GM12891 (cell line): ENCODE results near the gene PTPRN2.

ENCODE experiments used
- DNase-seq: peaks from one replicate; pipeline ENCODE4 v3.0.0; 2011; ENCODE audit warnings: low spot score; ENCODE audit not compliant: insufficient read length
- FAIRE-seq: peaks from 2 replicates; lab custom pipeline; 2011; peaks lifted over from hg19 to GRCh38; lab: Jason Lieb, UNC
- PAX5 ChIP-seq: IDR thresholded peaks from 2 replicates; pipeline ENCODE4 v1.6.1; 2011; ENCODE audit warnings: low read length, moderate library complexity, mild to moderate bottlenecking; ENCODE audit not compliant: insufficient read depth, severe bottlenecking
- POLR2A ChIP-seq: IDR thresholded peaks from 2 replicates; pipeline ENCODE4 v1.6.1; 2011; ENCODE audit warnings: low read depth, low read length, control low read depth
- POLR2AphosphoS5 ChIP-seq: IDR thresholded peaks from 2 replicates; pipeline ENCODE4 v1.6.1; 2011; ENCODE audit warnings: low read depth, low read length, control low read depth
- POU2F2 ChIP-seq: IDR thresholded peaks from 2 replicates; pipeline ENCODE4 v1.6.1; 2011; ENCODE audit warnings: low read depth, mild to moderate bottlenecking, control low read depth, low read length, moderate library complexity
- SPI1 ChIP-seq: IDR thresholded peaks from 2 replicates; pipeline ENCODE4 v1.6.1; 2011; ENCODE audit warnings: low read depth, low read length, control low read depth
- TAF1 ChIP-seq: IDR thresholded peaks from 2 replicates; pipeline ENCODE4 v1.6.1; 2011; ENCODE audit warnings: low read depth, low read length, control low read depth

Gene PTPRN2

GRCh38 chr7:157806711-157807110, 780.9 kb downstream of the PTPRN2 start:
- FAIRE-seq, result no peak
- TF ChIP-seq PAX5, result no peak
- no peak for TF ChIP-seq POLR2AphosphoS5
- TF ChIP-seq POU2F2, result no peak
- no peak for TF ChIP-seq POLR2A
- TF ChIP-seq TAF1, result no peak
- no peak for TF ChIP-seq SPI1
- DNase-seq, result no peak

GRCh38 chr7:157805713-157806112, 781.9 kb downstream of the PTPRN2 start:
- FAIRE-seq (no peak), DNase-seq (no peak)
- TF ChIP-seq POLR2A (no peak), PAX5 (no peak), POLR2AphosphoS5 (no peak), TAF1 (no peak), SPI1 (no peak), POU2F2 (no peak)

- DNase-seq (no peak), FAIRE-seq (no peak)
- TF ChIP-seq TAF1, result no peak
- no peak for TF ChIP-seq SPI1
- no peak for TF ChIP-seq POLR2A
- TF ChIP-seq PAX5, result no peak
- no peak for TF ChIP-seq POU2F2
- TF ChIP-seq POLR2AphosphoS5, result no peak
Measured at GRCh38 chr7:157803906-157804305, 783.7 kb downstream of the PTPRN2 start.

- DNase-seq (no peak), FAIRE-seq (no peak)
- TF ChIP-seq POLR2AphosphoS5 (no peak), POLR2A (no peak), SPI1 (no peak), TAF1 (no peak), PAX5 (no peak), POU2F2 (no peak)
Measured at GRCh38 chr7:157801971-157802675, 785.5 kb downstream of the PTPRN2 start.

- FAIRE-seq (no peak), DNase-seq (no peak)
- TF ChIP-seq POLR2AphosphoS5 (no peak), POLR2A (no peak), PAX5 (no peak), TAF1 (no peak), POU2F2 (no peak), SPI1 (no peak)
Measured at GRCh38 chr7:157801113-157801512, 786.5 kb downstream of the PTPRN2 start.

GRCh38 chr7:157800281-157800680, 787.3 kb downstream of the PTPRN2 start:
- FAIRE-seq (no peak), DNase-seq (no peak)
- TF ChIP-seq TAF1, result no peak
- no peak for TF ChIP-seq POLR2AphosphoS5
- no peak for TF ChIP-seq SPI1
- no peak for TF ChIP-seq PAX5
- no peak for TF ChIP-seq POLR2A
- TF ChIP-seq POU2F2, result no peak

- FAIRE-seq (no peak), DNase-seq (no peak)
- TF ChIP-seq POLR2AphosphoS5, result no peak
- TF ChIP-seq TAF1, result no peak
- TF ChIP-seq SPI1, result no peak
- no peak for TF ChIP-seq PAX5
- no peak for TF ChIP-seq POLR2A
- no peak for TF ChIP-seq POU2F2
Measured at GRCh38 chr7:157799076-157799685, 788.4 kb downstream of the PTPRN2 start.

- DNase-seq (no peak), FAIRE-seq (no peak)
Measured at GRCh38 chr7:157797361-157797760, 790.3 kb downstream of the PTPRN2 start.

GRCh38 chr7:157796846-157797245, 790.8 kb downstream of the PTPRN2 start:
- FAIRE-seq (no peak), DNase-seq (no peak)
- TF ChIP-seq PAX5 (no peak), POLR2A (no peak), POU2F2 (no peak), SPI1 (no peak), POLR2AphosphoS5 (no peak), TAF1 (no peak)

More at GRCh38 chr7:157797361-157797760, 790.3 kb downstream of the PTPRN2 start:
- no peak for TF ChIP-seq POLR2A
- TF ChIP-seq PAX5, result no peak

GRCh38 chr7:157795643-157796042, 792.0 kb downstream of the PTPRN2 start:
- DNase-seq, result no peak
- no peak for FAIRE-seq
- TF ChIP-seq POLR2AphosphoS5, result no peak
- no peak for TF ChIP-seq POU2F2
